Measurements from ENCODE around the gene ZNF280B.

Gene ZNF280B

DNA sequence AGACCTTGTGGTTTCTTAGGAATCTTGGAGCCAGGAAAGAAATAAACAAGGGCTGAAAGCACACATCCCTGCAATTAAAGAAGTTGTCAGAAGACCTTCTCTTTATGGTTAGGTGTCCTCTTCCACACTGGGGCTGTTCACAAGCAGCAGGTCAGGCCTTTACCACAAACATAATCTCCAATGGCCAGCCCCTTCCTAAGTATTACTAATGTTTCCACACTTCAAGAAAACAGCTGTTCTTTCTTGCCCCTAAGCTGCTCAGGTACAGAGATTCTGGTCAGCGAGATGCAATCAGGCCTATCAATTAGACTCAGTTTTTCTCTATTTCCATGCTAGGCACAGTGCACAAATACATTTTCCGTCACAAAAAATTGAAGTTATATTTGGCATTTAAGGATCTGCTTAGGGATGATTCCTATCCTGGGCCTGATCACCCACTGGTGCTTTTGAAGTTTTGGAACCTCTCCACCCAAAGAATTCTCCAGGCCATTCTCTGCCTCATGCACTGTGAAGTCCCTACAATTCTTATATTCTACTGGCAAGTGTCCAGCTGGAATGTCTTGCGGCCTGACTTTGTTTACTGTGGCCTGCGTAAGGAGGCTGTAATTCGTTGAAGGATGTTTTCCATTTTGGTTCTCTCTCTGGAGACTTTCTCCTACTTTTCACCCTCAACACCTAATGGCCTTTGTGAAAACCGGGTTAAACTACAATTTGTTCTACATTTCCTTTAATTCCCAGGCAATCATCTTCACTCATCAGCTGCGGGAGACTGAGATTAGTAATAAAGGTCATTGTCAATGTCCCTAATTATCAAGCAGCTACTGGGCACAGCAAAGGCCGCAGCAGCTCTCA lies 45.4 kb upstream of the ZNF280B start:
- no peak for TF ChIP-seq CTCF (IDR thresholded peaks at IDR 0.05; ENCODE audit: insufficient read depth, low read length, poor library complexity, severe bottlenecking)
- no peak for DNase-seq (ENCODE audit: extremely low read depth, insufficient read length)
- H3K36me3 ChIP-seq (ENCODE audit: control insufficient read depth, insufficient read depth, low read length) = no peaks in the 10 kb centered on the region
- no peak overlapping the region for H3K4me3 ChIP-seq (replicated peaks; ENCODE audit: low read depth, low read length)
- H3K27me3 ChIP-seq (replicated peaks; ENCODE audit: control insufficient read depth, insufficient read depth, low read length) = no peaks in the 10 kb centered on the region

GRCh38 chr22:22553141-22553540 lies 44.6 kb upstream of the ZNF280B start:
- DNase-seq (ENCODE audit: extremely low read depth, insufficient read length) = no peak
- H3K27me3 ChIP-seq (replicated peaks; ENCODE audit: control insufficient read depth, insufficient read depth, low read length) = no peaks in the 10 kb centered on the region
- H3K4me3 ChIP-seq (replicated peaks; ENCODE audit: low read depth, low read length) = no peak overlapping the region
- H3K36me3 ChIP-seq (ENCODE audit: control insufficient read depth, insufficient read depth, low read length) = no peaks in the 10 kb centered on the region
- no peak for TF ChIP-seq CTCF (IDR thresholded peaks at IDR 0.05; ENCODE audit: insufficient read depth, low read length, poor library complexity, severe bottlenecking)

- Histone ChIP-seq H3K27me3 (replicated peaks; ENCODE audit: control insufficient read depth, insufficient read depth, low read length) (no peaks in the 10 kb centered on the region), H3K36me3 (ENCODE audit: control insufficient read depth, insufficient read depth, low read length) (no peaks in the 10 kb centered on the region), H3K4me3 (replicated peaks; ENCODE audit: low read depth, low read length) (no peak overlapping the region)
- no peak for DNase-seq (ENCODE audit: extremely low read depth, insufficient read length)
- no peak for TF ChIP-seq CTCF (IDR thresholded peaks at IDR 0.05; ENCODE audit: insufficient read depth, low read length, poor library complexity, severe bottlenecking)
Observed at GRCh38 chr22:22552630-22553029, 44.1 kb upstream of the ZNF280B start.

DNA sequence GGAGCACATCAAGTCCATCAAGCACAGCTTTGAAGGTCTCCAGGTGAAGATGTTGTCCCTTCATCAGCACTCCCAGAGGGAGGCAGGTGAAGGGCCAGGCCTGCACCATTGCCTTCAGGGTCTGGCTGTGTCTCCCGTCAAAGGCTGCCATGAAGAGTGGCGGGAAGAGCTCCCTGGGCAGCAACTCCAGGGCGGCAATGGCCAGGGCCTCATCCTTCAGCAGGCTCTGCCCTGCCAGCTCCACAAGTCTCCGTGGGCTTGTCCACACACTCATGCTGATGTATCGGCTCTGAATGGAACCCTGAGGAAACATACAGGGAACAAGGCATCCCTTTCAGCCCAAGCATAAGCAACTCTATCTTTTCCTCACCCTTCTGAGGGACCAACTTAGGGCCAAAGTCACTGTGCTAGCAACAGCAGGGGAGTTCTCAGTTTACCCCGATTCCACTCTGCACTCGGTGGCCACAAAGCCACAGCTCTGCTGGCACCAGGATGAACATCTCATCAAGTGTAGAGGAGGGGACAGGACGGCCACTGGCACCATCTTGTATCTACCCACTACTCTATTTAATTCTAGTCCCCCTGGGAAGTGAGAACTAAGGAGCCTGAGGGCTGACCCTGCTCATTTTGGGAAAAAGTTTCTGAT lies 42.4 kb upstream of the ZNF280B start:
- DNase-seq (ENCODE audit: extremely low read depth, insufficient read length) = no peak
- Histone ChIP-seq H3K4me3 (replicated peaks; ENCODE audit: low read depth, low read length) (no peak overlapping the region), H3K36me3 (ENCODE audit: control insufficient read depth, insufficient read depth, low read length) (no peaks in the 10 kb centered on the region), H3K27me3 (replicated peaks; ENCODE audit: control insufficient read depth, insufficient read depth, low read length) (no peaks in the 10 kb centered on the region)
- TF ChIP-seq CTCF (IDR thresholded peaks at IDR 0.05; ENCODE audit: insufficient read depth, low read length, poor library complexity, severe bottlenecking) = no peak

DNA sequence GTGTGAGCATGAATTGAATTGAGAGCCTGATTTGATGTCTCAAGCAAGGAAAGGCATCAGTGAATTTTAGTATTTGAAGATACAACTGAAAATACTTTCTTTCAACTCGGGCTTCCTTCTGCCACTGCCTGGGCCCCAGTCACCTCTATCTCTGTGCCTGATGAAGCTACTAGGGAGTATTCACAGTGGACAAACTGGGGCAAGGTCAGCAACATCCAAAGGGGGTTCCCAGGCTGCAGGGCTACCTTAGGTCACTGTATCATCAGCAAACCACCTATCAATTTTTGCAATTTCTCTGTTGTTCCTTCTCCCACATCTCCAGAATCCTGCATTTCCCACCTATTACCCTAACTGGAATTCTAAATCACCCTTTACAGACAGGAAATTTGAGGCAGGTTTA lies 40.4 kb upstream of the ZNF280B start:
- no peak for DNase-seq (ENCODE audit: extremely low read depth, insufficient read length)
- H3K4me3 ChIP-seq (replicated peaks; ENCODE audit: low read depth, low read length) = no peak overlapping the region
- no peaks in the 10 kb centered on the region for H3K27me3 ChIP-seq (replicated peaks; ENCODE audit: control insufficient read depth, insufficient read depth, low read length)
- H3K36me3 ChIP-seq (ENCODE audit: control insufficient read depth, insufficient read depth, low read length) = no peaks in the 10 kb centered on the region
- TF ChIP-seq CTCF (IDR thresholded peaks at IDR 0.05; ENCODE audit: insufficient read depth, low read length, poor library complexity, severe bottlenecking) = no peak

Measured in GM06990 (cell line).